ENCODE measurements around the gene PPFIBP2.

- TF ChIP-seq YY1 (IDR thresholded peaks at IDR 0.05; ENCODE audit: insufficient read depth, insufficient read length) (no peak), SUZ12 (IDR thresholded peaks at IDR 0.05; ENCODE audit: extremely low read depth, insufficient read depth, insufficient read length) (no peak), ZNF274 (IDR thresholded peaks at IDR 0.05; ENCODE audit: low read depth, low read length) (no peak)
Observed at GRCh38 chr11:7543302-7543701, 29.5 kb downstream of the PPFIBP2 start.

Measured in NT2/D1 (cell line).